Superior temporal gyrus (tissue), 1 donor: Measurements from ENCODE around the gene ZNF25.
"Not testable (repeated sequence)": the region's sequence is repeated elsewhere in the genome, so short reads cannot be mapped to it uniquely, and the experiment has no call there.

Experiments used
- DNase-seq: peaks from one replicate; pipeline ENCODE4 v3.0.0-alpha.2; 2016; ENCODE audit errors: extremely low spot score

ZNF25 gene

DNA sequence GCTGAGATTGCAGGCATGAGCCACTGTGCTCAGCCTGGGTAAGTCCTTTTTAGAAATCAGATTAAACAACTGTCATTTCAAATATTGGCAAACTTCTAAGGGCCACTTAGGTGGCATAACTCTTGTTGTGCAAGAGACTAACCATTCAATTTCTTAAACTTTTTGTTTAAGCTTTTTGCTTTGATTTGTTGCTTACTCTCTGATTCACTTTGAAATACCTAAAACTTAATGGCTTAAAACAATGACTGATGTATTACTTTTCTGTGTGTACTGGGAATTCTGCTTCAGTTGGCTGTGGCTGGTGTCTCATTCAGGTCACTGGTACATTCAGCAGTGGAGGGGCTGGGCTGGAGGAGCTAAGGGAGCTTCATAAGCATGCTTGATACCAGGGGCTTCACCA is 28.9 kb downstream of the ZNF25 start:
- no peak for DNase-seq

DNA sequence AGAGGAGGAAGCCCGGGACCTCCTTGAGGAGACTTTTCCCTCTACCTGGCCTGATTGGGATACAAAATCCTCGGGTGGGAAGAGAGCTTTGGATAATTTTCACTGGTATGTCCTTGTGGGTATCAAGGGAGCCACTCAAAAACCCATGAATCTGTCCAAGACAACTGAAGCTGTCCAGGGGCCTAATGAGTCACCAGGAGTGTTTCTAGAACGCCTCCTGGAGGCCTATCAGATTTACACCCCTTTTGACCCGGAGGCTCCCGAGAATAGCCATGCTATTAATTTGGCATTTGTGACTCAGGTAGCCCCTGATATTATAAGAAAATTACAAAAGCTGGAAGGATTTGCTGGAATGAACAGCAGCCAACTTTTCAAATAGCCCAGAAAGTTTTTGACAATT is 38.6 kb downstream of the ZNF25 start:
- DNase-seq = no peak

DNA sequence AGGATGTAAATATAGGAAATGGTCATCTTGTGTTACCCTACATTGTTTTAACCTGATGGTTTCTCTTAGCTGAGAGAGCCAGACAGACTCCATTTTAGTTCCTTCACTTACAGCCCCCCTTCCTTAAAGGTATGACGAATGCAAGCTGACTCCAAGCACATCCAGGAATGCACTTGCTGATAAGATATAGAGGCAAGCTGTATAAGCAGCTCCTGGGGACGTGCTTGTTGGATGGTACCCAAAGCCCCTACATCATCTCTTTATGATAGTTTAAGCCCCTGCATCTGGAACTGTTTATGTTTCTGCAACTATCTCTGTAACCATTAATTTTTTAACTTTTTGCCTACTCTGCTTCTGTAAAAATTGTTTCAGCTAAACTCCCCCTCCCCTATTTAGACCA is 41.7 kb downstream of the ZNF25 start:
- no peak for DNase-seq

DNA sequence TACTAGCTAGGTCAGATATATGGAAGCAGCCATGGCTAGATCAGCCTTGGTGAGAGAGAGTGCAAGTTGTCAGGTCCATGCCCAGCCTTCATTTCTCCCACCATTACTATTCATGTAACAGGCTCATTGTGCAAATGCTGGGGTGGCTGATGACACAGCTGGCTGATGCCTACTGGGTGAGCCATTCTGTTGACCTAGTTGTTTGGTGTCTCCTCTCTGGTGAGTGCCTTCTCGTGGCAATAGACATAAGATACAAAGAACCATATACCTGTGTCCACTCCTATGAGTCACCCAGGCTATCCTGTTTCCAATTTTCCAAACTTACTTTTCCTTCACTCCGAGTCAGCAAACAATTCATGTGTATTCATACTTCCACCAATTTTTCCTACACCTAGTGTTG is 46.0 kb downstream of the ZNF25 start:
- DNase-seq = no peak

DNA sequence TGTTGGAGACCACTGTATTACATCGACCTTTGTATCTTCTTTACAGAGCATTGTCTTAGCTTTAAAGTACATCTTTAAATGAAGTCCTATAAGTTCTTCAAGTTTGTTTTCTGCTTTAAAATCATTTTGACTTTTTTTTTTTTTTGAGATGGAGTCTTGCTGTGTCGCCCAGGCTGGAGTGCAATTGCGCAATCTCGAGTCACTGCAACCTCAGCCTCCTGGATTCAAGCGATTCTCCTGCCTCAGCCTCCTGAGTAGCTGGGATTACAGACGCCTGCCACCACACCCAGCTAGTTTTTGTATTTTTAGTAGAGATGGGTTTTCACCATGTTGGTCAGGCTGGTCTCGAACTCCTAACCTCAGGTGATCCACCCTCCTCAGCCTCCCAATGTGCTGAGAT is 68.3 kb downstream of the ZNF25 start:
- DNase-seq = not testable (repeated sequence)

DNA sequence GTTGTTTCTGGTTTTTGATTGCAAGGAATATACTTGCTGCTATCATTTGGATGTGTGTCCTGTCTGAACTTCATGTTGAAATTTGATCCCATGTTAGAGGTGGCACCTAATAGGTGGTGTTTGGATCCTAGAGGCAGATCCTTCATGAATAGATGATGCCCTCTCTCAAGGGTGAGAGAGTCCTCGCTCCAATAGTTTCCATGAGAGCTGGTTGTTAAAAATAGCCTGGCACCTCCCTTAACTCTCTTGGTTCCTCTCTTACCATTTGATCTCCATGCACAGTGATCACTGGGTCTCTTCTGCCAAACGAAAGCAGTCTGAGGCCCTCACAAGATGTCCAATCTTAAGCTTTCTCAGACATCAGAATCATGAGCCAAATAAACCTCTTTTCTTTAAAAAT is 70.1 kb downstream of the ZNF25 start:
- DNase-seq = no peak
